ENCODE data around the gene ZNF71. TPM values are rescaled to one million over a fixed set of nuclear protein-coding genes. Genes with fewer than 3 reads are reported as not detected.
"Not testable (repeated sequence)": the region's sequence is repeated elsewhere in the genome, so short reads cannot be mapped to it uniquely, and the experiment has no call there.

Gene ZNF71
- total RNA-seq, 1 donor from 2014 or later = 10.0 TPM

GRCh38 chr19:56668676-56669075, 73.6 kb downstream of the ZNF71 start:
- DNase-seq (ENCODE audit: low spot score) = no peak
- Mint-ChIP-seq H3K9me3 (ENCODE audit: low read depth) (peaks cover 32% of the 10 kb centered on the region), H3K4me1 (ENCODE audit: low read depth) (no peaks in the 10 kb centered on the region), H3K4me3 (ENCODE audit: unreplicated experiment) (no peak overlapping the region), H3K27me3 (ENCODE audit: low read depth) (no peaks in the 10 kb centered on the region), H3K36me3 (ENCODE audit: low read depth) (no peaks in the 10 kb centered on the region), H3K27ac (ENCODE audit: unreplicated experiment) (no peak overlapping the region)
- TF ChIP-seq, protein P1, sequence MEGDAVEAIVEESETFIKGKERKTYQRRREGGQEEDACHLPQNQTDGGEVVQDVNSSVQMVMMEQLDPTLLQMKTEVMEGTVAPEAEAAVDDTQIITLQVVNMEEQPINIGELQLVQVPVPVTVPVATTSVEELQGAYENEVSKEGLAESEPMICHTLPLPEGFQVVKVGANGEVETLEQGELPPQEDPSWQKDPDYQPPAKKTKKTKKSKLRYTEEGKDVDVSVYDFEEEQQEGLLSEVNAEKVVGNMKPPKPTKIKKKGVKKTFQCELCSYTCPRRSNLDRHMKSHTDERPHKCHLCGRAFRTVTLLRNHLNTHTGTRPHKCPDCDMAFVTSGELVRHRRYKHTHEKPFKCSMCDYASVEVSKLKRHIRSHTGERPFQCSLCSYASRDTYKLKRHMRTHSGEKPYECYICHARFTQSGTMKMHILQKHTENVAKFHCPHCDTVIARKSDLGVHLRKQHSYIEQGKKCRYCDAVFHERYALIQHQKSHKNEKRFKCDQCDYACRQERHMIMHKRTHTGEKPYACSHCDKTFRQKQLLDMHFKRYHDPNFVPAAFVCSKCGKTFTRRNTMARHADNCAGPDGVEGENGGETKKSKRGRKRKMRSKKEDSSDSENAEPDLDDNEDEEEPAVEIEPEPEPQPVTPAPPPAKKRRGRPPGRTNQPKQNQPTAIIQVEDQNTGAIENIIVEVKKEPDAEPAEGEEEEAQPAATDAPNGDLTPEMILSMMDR (IDR thresholded peaks at IDR 0.05) = no peak

DNA sequence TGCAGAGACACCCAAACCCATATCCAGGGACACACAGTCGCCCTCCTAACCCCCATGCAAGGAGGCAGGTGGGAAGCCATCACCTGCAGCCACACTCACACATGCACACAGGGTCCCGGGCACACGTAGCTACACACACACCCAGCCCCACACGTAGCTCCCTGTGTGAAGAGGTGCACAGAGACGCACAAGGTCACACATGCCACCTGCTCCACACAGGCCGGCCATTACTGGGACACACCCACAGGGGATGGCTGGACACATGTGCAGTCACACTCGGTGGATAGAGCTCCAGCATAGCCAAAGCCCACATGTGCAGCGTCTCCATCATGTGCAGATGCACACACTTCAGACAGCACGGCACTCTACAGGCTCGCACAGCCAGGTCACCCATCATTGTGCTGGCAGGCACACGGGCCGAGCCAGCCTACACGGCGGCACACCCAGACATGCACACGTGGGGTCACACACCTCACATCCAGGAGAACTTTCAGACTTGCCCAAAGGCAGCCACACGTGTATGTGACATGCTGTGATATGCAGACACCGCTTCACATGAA, 75.4 kb downstream of the ZNF71 start:
- Mint-ChIP-seq H3K4me3 (ENCODE audit: unreplicated experiment) (no peak overlapping the region), H3K27ac (ENCODE audit: unreplicated experiment) (no peak overlapping the region), H3K36me3 (ENCODE audit: low read depth) (no peaks in the 10 kb centered on the region), H3K4me1 (ENCODE audit: low read depth) (no peaks in the 10 kb centered on the region), H3K27me3 (ENCODE audit: low read depth) (no peaks in the 10 kb centered on the region), H3K9me3 (ENCODE audit: low read depth) (peaks cover 29% of the 10 kb centered on the region)
- TF ChIP-seq, protein P1 (IDR thresholded peaks at IDR 0.05) = no peak
- DNase-seq (ENCODE audit: low spot score) = no peak

DNA sequence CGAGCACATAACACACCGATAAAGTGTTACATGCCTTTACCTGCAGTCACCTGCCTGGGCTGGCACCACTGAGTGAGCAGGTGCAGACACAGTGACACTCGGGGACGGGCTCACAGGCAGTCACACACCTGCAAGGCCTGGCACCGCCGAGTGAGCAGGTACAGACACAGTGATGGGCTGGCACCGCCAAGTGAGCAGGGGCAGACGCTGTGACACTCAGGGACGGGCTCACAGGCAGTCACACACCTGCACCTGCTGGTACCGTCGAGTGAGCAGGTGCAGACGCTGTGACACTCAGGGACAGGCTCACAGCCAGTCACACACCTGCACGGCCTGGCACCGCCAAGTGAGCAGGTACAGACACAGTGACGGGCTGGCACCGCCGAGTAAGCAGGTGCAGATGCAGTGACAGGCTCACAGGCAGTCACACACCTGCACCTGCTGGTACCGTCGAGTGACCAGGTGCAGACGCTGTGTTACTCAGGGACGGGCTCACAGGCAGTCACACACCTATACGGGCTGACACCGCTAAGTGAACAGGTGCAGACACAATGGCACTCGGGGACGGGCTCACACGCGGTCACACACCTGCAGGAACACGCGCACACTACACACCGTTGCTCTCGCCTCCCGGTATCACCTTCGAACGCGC, 76.0 kb downstream of the ZNF71 start:
- Mint-ChIP-seq H3K4me3 (ENCODE audit: unreplicated experiment) (no peak overlapping the region), H3K27me3 (ENCODE audit: low read depth) (no peaks in the 10 kb centered on the region), H3K27ac (ENCODE audit: unreplicated experiment) (no peak overlapping the region), H3K4me1 (ENCODE audit: low read depth) (no peaks in the 10 kb centered on the region), H3K36me3 (ENCODE audit: low read depth) (no peaks in the 10 kb centered on the region), H3K9me3 (ENCODE audit: low read depth) (peaks cover 29% of the 10 kb centered on the region)
- TF ChIP-seq, protein P1 (IDR thresholded peaks at IDR 0.05) = no peak
- no peak for DNase-seq (ENCODE audit: low spot score)

DNA sequence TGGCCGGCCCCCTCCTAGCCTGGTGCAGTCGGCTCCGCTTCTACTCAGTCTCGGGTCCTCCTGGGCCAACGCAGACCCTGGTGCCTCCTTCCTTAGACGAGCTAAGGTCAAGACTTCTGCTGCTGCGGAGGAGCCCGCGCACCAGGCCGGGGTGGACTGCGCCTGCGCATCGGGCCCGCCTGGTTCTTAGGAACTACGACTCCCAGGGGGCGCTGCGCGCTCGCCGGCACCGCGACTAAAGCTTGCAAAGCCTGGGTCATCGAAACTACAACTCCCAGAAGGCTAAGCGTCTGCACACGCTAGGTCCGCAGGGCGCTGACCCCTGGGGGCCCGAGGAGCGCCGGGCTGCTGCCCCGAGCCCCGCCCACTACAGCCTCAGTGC, 76.5 kb downstream of the ZNF71 start, which contains the start of gene ZNF835:
Gene ZNF835, minus strand, starts transcription at position 145 of the 382 bp plus-strand sequence. CDS start 6,559 bp downstream, outside the sequence.
- Mint-ChIP-seq H3K36me3 (ENCODE audit: low read depth) (no peaks in the 10 kb centered on the region), H3K27me3 (ENCODE audit: low read depth) (no peaks in the 10 kb centered on the region), H3K4me1 (ENCODE audit: low read depth) (no peaks in the 10 kb centered on the region), H3K4me3 (ENCODE audit: unreplicated experiment) (no peak within 1 kb of the TSS), H3K27ac (ENCODE audit: unreplicated experiment) (no peak within 1 kb of the TSS), H3K9me3 (ENCODE audit: low read depth) (peaks cover 33% of the 10 kb centered on the region)
- DNase-seq (ENCODE audit: low spot score) = no peak
- TF ChIP-seq, protein P1 (IDR thresholded peaks at IDR 0.05) = no peak

DNA sequence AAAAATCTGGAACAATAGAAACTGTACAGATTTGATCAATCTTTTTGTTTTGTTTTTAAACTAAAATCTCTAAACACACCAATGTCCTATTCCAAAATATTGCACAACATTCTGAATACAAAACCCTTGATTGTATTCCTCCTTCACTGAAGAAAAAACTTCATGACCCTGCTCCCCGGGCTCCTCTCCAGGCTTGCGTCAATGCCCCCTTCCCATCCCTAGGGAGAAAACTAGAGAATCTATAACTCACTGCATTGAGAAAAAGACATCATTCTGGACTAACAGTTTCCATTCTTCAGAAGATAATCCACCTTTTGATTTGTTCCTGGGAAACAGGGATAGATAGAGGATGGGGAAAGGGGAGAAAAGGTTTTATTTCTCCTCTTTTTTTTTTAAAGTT, 77.5 kb downstream of the ZNF71 start:
- not testable (repeated sequence) for H3K36me3 Mint-ChIP-seq (ENCODE audit: low read depth); H3K4me1 Mint-ChIP-seq (ENCODE audit: low read depth); H3K4me3 Mint-ChIP-seq (ENCODE audit: unreplicated experiment); H3K27me3 Mint-ChIP-seq (ENCODE audit: low read depth); DNase-seq (ENCODE audit: low spot score); H3K27ac Mint-ChIP-seq (ENCODE audit: unreplicated experiment)
- H3K9me3 Mint-ChIP-seq (ENCODE audit: low read depth) = peaks cover 30% of the 10 kb centered on the region

Other genes starting within 250 kb of the ZNF71 start
- 1.6 to 4.1 TPM (median 2.3 TPM) in 3 replicates for gene ZNF582, start 201.8 kb upstream of the ZNF71 start, total RNA-seq
- gene ZNF583, start 191.0 kb upstream of the ZNF71 start, total RNA-seq = 3.7 to 8.6 TPM (median 4.4 TPM) in 3 replicates
- gene ZNF667, start 118.0 kb upstream of the ZNF71 start, total RNA-seq = not detected in 3 replicates
- 0.02 TPM in 1 of 3 replicates, not detected in the others for gene ZNF471, start 87.4 kb upstream of the ZNF71 start, total RNA-seq
- 4.8 to 8.7 TPM (median 5.9 TPM) in 3 replicates for gene ZFP28, start 56.4 kb upstream of the ZNF71 start, total RNA-seq
- gene ZNF470, start 27.8 kb upstream of the ZNF71 start, total RNA-seq = 3.4 to 4.4 TPM (median 4.2 TPM) in 3 replicates
- 0.20 to 1.1 TPM (median 0.67 TPM) in 3 replicates for gene SMIM17, start 47.9 kb downstream of the ZNF71 start, total RNA-seq
- not detected in 3 replicates for gene ZNF835, start 76.5 kb downstream of the ZNF71 start, total RNA-seq
- not detected in 3 replicates for gene PEG3, start 245.4 kb downstream of the ZNF71 start, total RNA-seq
- gene ZIM2, start 245.4 kb downstream of the ZNF71 start, total RNA-seq = not detected in 3 replicates